IMR-90 (cell line): Measurements from ENCODE around the gene GPC6. TPM values are rescaled to one million over a fixed set of nuclear protein-coding genes. Genes with fewer than 3 reads are reported as not detected.
A peak's percentile ranks its signal among the peaks of the same experiment; 100 is the strongest.

ENCODE experiments used
- ATAC-seq: fragments of 200-7000 bp; cut with Tn5 transposase; 2 replicates; pipeline ENCODE4 v1.9.1; 2020; ENCODE audit warnings: low read depth, mild to moderate bottlenecking, moderate library complexity
- BruUV-seq: library from RNA; stranded (reverse); fragments of 400-500 nt; replicated peaks from 2 replicates; lab custom pipeline; 2021; lab: Mats Ljungman, UMichigan
- CTCF ChIA-PET: fragments of 300-600 bp; formaldehyde crosslinking; extraction: SDS; loops from one replicate; lab custom pipeline; 2021; ENCODE audit warnings: antibody characterized with exemption; lab: Yijun Ruan, JAX
- POLR2A ChIA-PET: fragments of 300-600 bp; sonication (Branson Sonifier 250); formaldehyde crosslinking; loops from one replicate; lab custom pipeline; 2022; ENCODE audit warnings: antibody characterized with exemption; ENCODE audit not compliant: unreplicated experiment; lab: Charles Lee
- DNase-seq: peaks from one replicate; pipeline ENCODE4 v3.0.0; 2013
- H2AFZ ChIP-seq: replicated peaks from 2 replicates; pipeline ENCODE3; 2013; ENCODE audit warnings: low read length, mild to moderate bottlenecking; ENCODE audit not compliant: poor library complexity
- H2AK5ac ChIP-seq: 2 replicates; pipeline ENCODE4 v1.6.1; 2013; ENCODE audit warnings: low read depth, low read length, inconsistent platforms
- H2AK9ac ChIP-seq: replicated peaks from 2 replicates; pipeline ENCODE3; 2013; ENCODE audit warnings: mild to moderate bottlenecking, low read depth, low read length, moderate library complexity; ENCODE audit not compliant: poor library complexity
- H2BK120ac ChIP-seq: 2 replicates; pipeline ENCODE4 v1.6.1; 2013; ENCODE audit warnings: low read depth, low read length, inconsistent platforms
- H2BK15ac ChIP-seq: 3 replicates; pipeline ENCODE4 v1.6.1; 2013; ENCODE audit warnings: low read depth, low read length, inconsistent platforms
- H2BK20ac ChIP-seq: 2 replicates; pipeline ENCODE4 v1.6.1; 2013; ENCODE audit warnings: low read depth, mild to moderate bottlenecking, inconsistent platforms, low read length, moderate library complexity
- H2BK5ac ChIP-seq: 2 replicates; pipeline ENCODE4 v1.6.1; 2013; ENCODE audit warnings: mild to moderate bottlenecking, low read depth, low read length, inconsistent platforms; ENCODE audit not compliant: poor library complexity, severe bottlenecking
- H3K14ac ChIP-seq: replicated peaks from 2 replicates; pipeline ENCODE4 v1.6.1; 2013; ENCODE audit warnings: low read depth, low read length, inconsistent platforms
- H3K18ac ChIP-seq: 2 replicates; pipeline ENCODE4 v1.6.1; 2013; ENCODE audit warnings: low read depth, low read length, control low read depth
- H3K23ac ChIP-seq: 2 replicates; pipeline ENCODE4 v1.6.1; 2013; ENCODE audit warnings: low read depth, low read length, inconsistent platforms
- H3K27ac ChIP-seq: 2 replicates; pipeline ENCODE4 v1.5.1; 2013; ENCODE audit warnings: mild to moderate bottlenecking, control low read depth, low read length; ENCODE audit not compliant: insufficient read depth
- H3K27me3 ChIP-seq: 2 replicates; pipeline ENCODE4 v1.6.1; 2013; ENCODE audit warnings: low read length; ENCODE audit not compliant: control insufficient read depth, insufficient read depth
- H3K36me3 ChIP-seq: 2 replicates; pipeline ENCODE4 v1.6.1; 2013; ENCODE audit warnings: low read length, mixed read lengths; ENCODE audit not compliant: control insufficient read depth, insufficient read depth
- H3K4ac ChIP-seq: 2 replicates; pipeline ENCODE4 v1.6.1; 2013; ENCODE audit warnings: low read depth, low read length, inconsistent platforms
- H3K4me1 ChIP-seq: 2 replicates; pipeline ENCODE4 v1.6.1; 2013; ENCODE audit warnings: low read length, mixed read lengths; ENCODE audit not compliant: control insufficient read depth, insufficient read depth
- H3K4me2 ChIP-seq: 2 replicates; pipeline ENCODE4 v1.6.1; 2013; ENCODE audit warnings: low read depth, mild to moderate bottlenecking, control low read depth, low read length, moderate library complexity
- H3K4me3 ChIP-seq: 2 replicates; pipeline ENCODE4 v1.5.1; 2013; ENCODE audit warnings: low read depth, mild to moderate bottlenecking, control low read depth, low read length, moderate library complexity; ENCODE audit not compliant: insufficient read depth
- H3K56ac ChIP-seq: 2 replicates; pipeline ENCODE4 v1.6.1; 2013; ENCODE audit warnings: low read length, inconsistent platforms; ENCODE audit not compliant: insufficient read depth; ENCODE audit errors: extremely low read depth
- H3K79me1 ChIP-seq, 2 experiments: 2 replicates each; pipeline ENCODE4 v1.6.1; 2013; ENCODE audit warnings: low read length in 2 of 2, inconsistent platforms in 1 of 2, low read depth in 1 of 2
- H3K9ac ChIP-seq: 2 replicates; pipeline ENCODE4 v1.6.1; 2013; ENCODE audit warnings: low read depth, low read length, control low read depth
- H3K9me1 ChIP-seq: 2 replicates; pipeline ENCODE4 v1.6.1; 2013; ENCODE audit warnings: low read length, inconsistent platforms; ENCODE audit not compliant: insufficient read depth
- H3K9me3 ChIP-seq: 2 replicates; pipeline ENCODE4 v1.6.1; 2013; ENCODE audit warnings: low read length; ENCODE audit not compliant: control insufficient read depth, insufficient read depth
- H4K20me1 ChIP-seq: 2 replicates; pipeline ENCODE4 v1.6.1; 2013; ENCODE audit warnings: low read length, inconsistent platforms; ENCODE audit not compliant: insufficient read depth
- H4K5ac ChIP-seq: 2 replicates; pipeline ENCODE4 v1.6.1; 2013; ENCODE audit warnings: mild to moderate bottlenecking, low read depth, low read length, control low read depth
- H4K8ac ChIP-seq, 2 experiments: 2 replicates each; pipeline ENCODE4 v1.6.1; 2013; ENCODE audit warnings: low read depth in 2 of 2, low read length in 2 of 2, control low read depth in 1 of 2, inconsistent platforms in 1 of 2
- H4K91ac ChIP-seq: 2 replicates; pipeline ENCODE4 v1.6.1; 2013; ENCODE audit warnings: low read depth, low read length, inconsistent platforms; ENCODE audit not compliant: insufficient read depth
- BHLHE40 ChIP-seq: fragments of 150-350 bp; IDR thresholded peaks from 2 replicates; pipeline ENCODE4 v1.6.1; 2016; ENCODE audit warnings: mild to moderate bottlenecking, low read depth, low read length
- CEBPB ChIP-seq: IDR thresholded peaks from 2 replicates; pipeline ENCODE4 v1.6.1; 2012; ENCODE audit warnings: low read depth, low read length, improper control_type of control experiment
- CHD1 ChIP-seq: IDR thresholded peaks from 2 replicates; pipeline ENCODE4 v1.6.1; 2012; ENCODE audit warnings: low read depth, low read length, improper control_type of control experiment
- FOS ChIP-seq: fragments of 150-350 bp; IDR thresholded peaks from 2 replicates; pipeline ENCODE4 v1.6.1; 2016; ENCODE audit warnings: low read depth, low read length
- MAZ ChIP-seq: IDR thresholded peaks from 2 replicates; pipeline ENCODE4 v1.6.1; 2012; ENCODE audit warnings: low read depth, mild to moderate bottlenecking, low read length, improper control_type of control experiment, moderate library complexity, borderline replicate concordance
- MXI1 ChIP-seq: IDR thresholded peaks from 2 replicates; pipeline ENCODE4 v1.6.1; 2012; ENCODE audit warnings: low read depth, mild to moderate bottlenecking, low read length, moderate library complexity, borderline replicate concordance
- NFE2L2 ChIP-seq: fragments of 150-350 bp; IDR thresholded peaks from 2 replicates; pipeline ENCODE4 v1.6.1; 2016; ENCODE audit warnings: low read depth, mild to moderate bottlenecking, low read length
- POLR2A ChIP-seq: IDR thresholded peaks from 2 replicates; pipeline ENCODE4 v1.6.1; 2012; ENCODE audit warnings: mild to moderate bottlenecking, low read depth, low read length
- RAD21 ChIP-seq: IDR thresholded peaks from 2 replicates; pipeline ENCODE4 v1.6.1; 2012; ENCODE audit warnings: low read length, improper control_type of control experiment
- WGBS, 2 experiments: methylation state at CpG; one replicate each; pipeline versions ENCODE4 v1.1.5 to v1.1.7; 2013; ENCODE audit warnings: missing lambda C conversion rate in 2 of 2; ENCODE audit not compliant: insufficient read length in 1 of 2; ENCODE audit errors: extremely low coverage in 2 of 2; 5-methylcytosine and 5-hydroxymethylcytosine counted together
- dilution Hi-C: fragments of 300-500 bp; cut with HindIII; formaldehyde crosslinking; loops from one replicate; pipeline ENCODE4 v1.14.3; 2018; ENCODE audit warnings: low sequenced_read_pairs; ENCODE audit not compliant: unreplicated experiment
- in situ Hi-C: fragments of 300-500 bp; cut with MboI; formaldehyde crosslinking; loops from 3 replicates; pipeline ENCODE4 v1.14.3; 2019; ENCODE audit warnings: low sequenced_read_pairs, inconsistent platforms, mixed read lengths
- intact Hi-C: fragments of 100-400 bp; cut with micrococcal nuclease; formaldehyde crosslinking; loops from 2 replicates; pipeline ENCODE4 v1.10.0; 2022
- polyA plus RNA-seq, 3 experiments: library from polyadenylated mRNA; depleted of rRNA; stranded (reverse); fragments of >200 nt; gene quantifications; 2 replicates each; pipeline ENCODE4 v1.2.3, GENCODE V29; 2012; ENCODE audit warnings: low replicate concordance in 1 of 3
- total RNA-seq: library from RNA; depleted of rRNA; stranded (reverse); fragments of >200 nt; gene quantifications from 2 replicates; pipeline ENCODE4 v1.2.3, GENCODE V29; 2012
- TF ChIP-seq, protein P1 (sequence below): fragments of 150-350 bp; IDR thresholded peaks from 2 replicates; pipeline ENCODE4 v1.6.1; 2017; ENCODE audit warnings: mild to moderate bottlenecking, antibody characterized with exemption, low read length, low read depth
- TF ChIP-seq, protein P2 (sequence below): fragments of 150-350 bp; IDR thresholded peaks from 2 replicates; pipeline ENCODE4 v1.6.1; 2016; ENCODE audit warnings: low read depth, mild to moderate bottlenecking, low read length, moderate library complexity, borderline replicate concordance
- TF ChIP-seq, protein P3 (sequence below): conservative IDR thresholded peaks from 2 replicates; pipeline ENCODE4 v1.5.1; 2012; ENCODE audit warnings: mild to moderate bottlenecking, low read depth, low read length, improper control_type of control experiment

Gene GPC6
- total and polyA plus RNA-seq, 2 of the 4 experiments (the other 2 are of a cell fraction), result 14.9 to 39.4 TPM

DNA sequence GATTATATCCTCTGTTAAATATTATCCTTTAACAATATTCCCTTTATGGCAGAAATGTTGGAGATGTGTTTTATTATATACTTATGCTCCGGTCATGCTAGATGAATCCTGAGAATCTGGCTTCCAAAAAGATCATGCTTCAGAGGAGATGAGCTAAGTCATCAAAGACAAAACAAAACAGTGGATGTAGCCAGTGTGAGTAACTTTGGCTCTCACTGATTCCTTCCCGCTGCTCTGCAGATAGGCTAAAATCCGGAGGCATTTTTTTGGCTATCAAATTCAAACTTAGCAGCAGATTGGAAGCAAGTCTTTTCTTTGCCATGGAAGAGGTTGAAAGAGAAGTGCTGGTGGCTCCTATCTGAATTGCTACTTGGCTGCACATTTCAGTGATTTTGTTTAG lies 295.9 kb downstream of the GPC6 start:
- intact Hi-C loops, result loop anchor here (10.0 kb wide), 1 partner anchor 118 kb away; no protein-coding TSS in a partner anchor
- H3K4me2 ChIP-seq, result no peak overlapping the region
- no peak overlapping the region for H3K23ac ChIP-seq
- H2AK5ac ChIP-seq, result no peak overlapping the region
- no peak overlapping the region for H3K18ac ChIP-seq
- H4K20me1 ChIP-seq, result no peaks in the 10 kb centered on the region
- H3K14ac ChIP-seq, result no peak overlapping the region; the same call in 1 of the 2 replicates
- dilution Hi-C loops, result no loop called here
- H3K56ac ChIP-seq, result no peak overlapping the region
- no peak overlapping the region for H2BK120ac ChIP-seq
- TF ChIP-seq MXI1 (no peak), RAD21 (no peak), CHD1 (no peak), CEBPB (no peak), FOS (no peak), NFE2L2 (no peak), POLR2A (no peak), BHLHE40 (no peak), MAZ (no peak)
- TF ChIP-seq, protein P1, sequence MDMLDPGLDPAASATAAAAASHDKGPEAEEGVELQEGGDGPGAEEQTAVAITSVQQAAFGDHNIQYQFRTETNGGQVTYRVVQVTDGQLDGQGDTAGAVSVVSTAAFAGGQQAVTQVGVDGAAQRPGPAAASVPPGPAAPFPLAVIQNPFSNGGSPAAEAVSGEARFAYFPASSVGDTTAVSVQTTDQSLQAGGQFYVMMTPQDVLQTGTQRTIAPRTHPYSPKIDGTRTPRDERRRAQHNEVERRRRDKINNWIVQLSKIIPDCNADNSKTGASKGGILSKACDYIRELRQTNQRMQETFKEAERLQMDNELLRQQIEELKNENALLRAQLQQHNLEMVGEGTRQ, result no peak
- TF ChIP-seq, protein P2, sequence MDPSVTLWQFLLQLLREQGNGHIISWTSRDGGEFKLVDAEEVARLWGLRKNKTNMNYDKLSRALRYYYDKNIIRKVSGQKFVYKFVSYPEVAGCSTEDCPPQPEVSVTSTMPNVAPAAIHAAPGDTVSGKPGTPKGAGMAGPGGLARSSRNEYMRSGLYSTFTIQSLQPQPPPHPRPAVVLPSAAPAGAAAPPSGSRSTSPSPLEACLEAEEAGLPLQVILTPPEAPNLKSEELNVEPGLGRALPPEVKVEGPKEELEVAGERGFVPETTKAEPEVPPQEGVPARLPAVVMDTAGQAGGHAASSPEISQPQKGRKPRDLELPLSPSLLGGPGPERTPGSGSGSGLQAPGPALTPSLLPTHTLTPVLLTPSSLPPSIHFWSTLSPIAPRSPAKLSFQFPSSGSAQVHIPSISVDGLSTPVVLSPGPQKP, result no peak
- TF ChIP-seq, protein P3, sequence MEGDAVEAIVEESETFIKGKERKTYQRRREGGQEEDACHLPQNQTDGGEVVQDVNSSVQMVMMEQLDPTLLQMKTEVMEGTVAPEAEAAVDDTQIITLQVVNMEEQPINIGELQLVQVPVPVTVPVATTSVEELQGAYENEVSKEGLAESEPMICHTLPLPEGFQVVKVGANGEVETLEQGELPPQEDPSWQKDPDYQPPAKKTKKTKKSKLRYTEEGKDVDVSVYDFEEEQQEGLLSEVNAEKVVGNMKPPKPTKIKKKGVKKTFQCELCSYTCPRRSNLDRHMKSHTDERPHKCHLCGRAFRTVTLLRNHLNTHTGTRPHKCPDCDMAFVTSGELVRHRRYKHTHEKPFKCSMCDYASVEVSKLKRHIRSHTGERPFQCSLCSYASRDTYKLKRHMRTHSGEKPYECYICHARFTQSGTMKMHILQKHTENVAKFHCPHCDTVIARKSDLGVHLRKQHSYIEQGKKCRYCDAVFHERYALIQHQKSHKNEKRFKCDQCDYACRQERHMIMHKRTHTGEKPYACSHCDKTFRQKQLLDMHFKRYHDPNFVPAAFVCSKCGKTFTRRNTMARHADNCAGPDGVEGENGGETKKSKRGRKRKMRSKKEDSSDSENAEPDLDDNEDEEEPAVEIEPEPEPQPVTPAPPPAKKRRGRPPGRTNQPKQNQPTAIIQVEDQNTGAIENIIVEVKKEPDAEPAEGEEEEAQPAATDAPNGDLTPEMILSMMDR, result no peak
- no peak overlapping the region for H3K9ac ChIP-seq
- no peak overlapping the region for H2BK5ac ChIP-seq
- no peaks in the 10 kb centered on the region for H3K36me3 ChIP-seq
- no peak overlapping the region for H4K8ac ChIP-seq
- no peak overlapping the region for H3K4ac ChIP-seq
- no peak overlapping the region for H2BK15ac ChIP-seq
- no TSS peak for BruUV-seq
- ChIA-PET CTCF (interaction anchor here (0.6 kb wide), 1 partner anchor 136 kb away, joined by 6 read pairs; no protein-coding TSS in a partner anchor), POLR2A (no interaction called here)
- no peaks in the 10 kb centered on the region; the same call in 1 of the 2 replicates for H3K4me1 ChIP-seq
- H2AFZ ChIP-seq, result no peak overlapping the region
- peak; percentile 74 for DNase-seq
- peak; percentile 69 for ATAC-seq
- no peak overlapping the region for H3K27ac ChIP-seq
- no peaks in the 10 kb centered on the region; a peak in 1 of 4 replicates for H3K79me1 ChIP-seq
- H3K9me3 ChIP-seq, result no peaks in the 10 kb centered on the region
- no peak overlapping the region for H2BK20ac ChIP-seq
- in situ Hi-C loops, result no loop called here
- no peak overlapping the region for H4K91ac ChIP-seq
- WGBS, 2 experiments, result no CpG with 5 or more reads among the region's 3 CpGs
- no peak overlapping the region for H3K4me3 ChIP-seq
- no peak overlapping the region for H2AK9ac ChIP-seq
- no peak overlapping the region for H4K5ac ChIP-seq
- H3K9me1 ChIP-seq, result no peaks in the 10 kb centered on the region
- H3K27me3 ChIP-seq, result no peaks in the 10 kb centered on the region
